GM21390 (cell line): ENCODE results near the gene NEURL2.
"Not testable (repeated sequence)": the region's sequence is repeated elsewhere in the genome, so short reads cannot be mapped to it uniquely, and the experiment has no call there.

ENCODE experiments used
- ATAC-seq: cut with Tn5 transposase; IDR thresholded peaks from one replicate; pipeline ENCODE4 v1.9.1; 2021; ENCODE audit not compliant: unreplicated experiment

NEURL2 gene

GRCh38 chr20:45874576-45874975 lies 16.4 kb downstream of the NEURL2 start:
- ATAC-seq = no peak

DNA sequence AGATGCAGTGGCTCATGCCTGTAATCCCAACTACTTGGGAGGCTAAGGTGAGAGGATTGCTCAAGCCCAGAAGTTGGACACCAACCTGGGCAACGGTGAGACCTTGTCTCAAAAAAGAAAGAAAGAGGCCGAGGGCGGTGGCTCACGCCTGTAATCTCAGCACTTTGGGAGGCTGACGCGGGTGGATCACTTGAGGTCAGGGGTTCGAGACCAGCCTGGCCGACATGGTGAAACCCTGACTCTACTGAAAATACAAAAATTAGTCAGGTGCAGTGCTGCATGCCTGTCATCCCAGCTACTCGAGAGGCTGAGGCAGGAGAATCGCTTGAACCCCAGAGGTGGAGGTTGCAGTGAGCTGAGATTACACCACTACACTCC lies 16.9 kb downstream of the NEURL2 start:
- not testable (repeated sequence) for ATAC-seq

- no peak for ATAC-seq
Measured at GRCh38 chr20:45873409-45874103, 17.5 kb downstream of the NEURL2 start.

DNA sequence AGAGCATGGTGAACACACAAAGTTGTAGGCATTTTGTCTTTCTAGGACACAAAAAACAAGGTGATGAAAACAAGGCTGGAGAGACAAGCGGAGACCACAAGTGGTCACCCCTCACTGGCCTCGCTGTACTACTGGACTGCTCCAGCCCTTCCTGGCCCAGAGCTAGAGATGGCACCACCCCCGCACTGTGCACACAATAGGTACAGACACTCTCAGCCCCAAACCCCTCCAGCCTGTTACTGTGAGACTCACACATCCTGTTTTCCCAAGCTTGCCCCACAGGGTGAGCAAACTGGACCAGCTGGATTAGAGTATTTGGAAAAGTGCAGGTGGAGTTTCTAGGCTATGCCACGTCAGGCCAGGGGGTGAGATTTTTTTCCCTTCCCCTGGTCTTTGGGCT lies 18.4 kb downstream of the NEURL2 start:
- no peak for ATAC-seq

GRCh38 chr20:45867819-45868176 lies 23.2 kb downstream of the NEURL2 start:
- no peak for ATAC-seq

DNA sequence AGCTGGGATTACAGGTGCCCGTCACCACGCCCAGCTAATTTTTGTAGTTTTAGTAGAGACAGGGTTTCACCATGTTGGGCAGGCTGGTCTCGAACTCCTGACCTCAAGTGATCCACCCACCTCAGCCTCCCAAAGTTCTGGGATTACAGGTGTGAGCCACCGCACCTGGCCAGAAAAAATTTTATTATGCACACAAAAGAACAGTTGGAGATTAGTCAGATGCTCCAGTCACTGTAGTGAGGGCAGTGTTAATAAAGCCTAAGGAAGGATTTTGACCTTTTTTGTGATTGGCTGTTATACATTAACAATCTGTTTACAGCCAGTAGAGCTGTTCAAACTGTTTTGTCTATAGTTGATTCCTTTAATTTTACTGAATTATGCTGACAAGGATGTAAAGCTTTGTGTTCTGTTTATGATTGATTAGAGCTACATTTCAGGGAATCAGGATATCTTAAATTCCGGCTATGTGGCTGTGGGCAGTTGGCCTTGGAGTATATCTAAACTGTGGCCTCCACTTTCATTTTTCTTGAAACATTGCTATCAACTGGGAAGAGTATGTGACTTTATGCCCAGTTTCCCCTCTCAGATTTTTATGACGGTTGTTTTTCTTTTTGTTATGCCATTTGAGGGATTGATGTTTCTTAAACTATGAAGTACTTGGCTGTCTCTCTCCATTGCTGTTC lies 23.7 kb downstream of the NEURL2 start:
- ATAC-seq = no peak

GRCh38 chr20:45866454-45866853 lies 24.6 kb downstream of the NEURL2 start:
- no peak for ATAC-seq

DNA sequence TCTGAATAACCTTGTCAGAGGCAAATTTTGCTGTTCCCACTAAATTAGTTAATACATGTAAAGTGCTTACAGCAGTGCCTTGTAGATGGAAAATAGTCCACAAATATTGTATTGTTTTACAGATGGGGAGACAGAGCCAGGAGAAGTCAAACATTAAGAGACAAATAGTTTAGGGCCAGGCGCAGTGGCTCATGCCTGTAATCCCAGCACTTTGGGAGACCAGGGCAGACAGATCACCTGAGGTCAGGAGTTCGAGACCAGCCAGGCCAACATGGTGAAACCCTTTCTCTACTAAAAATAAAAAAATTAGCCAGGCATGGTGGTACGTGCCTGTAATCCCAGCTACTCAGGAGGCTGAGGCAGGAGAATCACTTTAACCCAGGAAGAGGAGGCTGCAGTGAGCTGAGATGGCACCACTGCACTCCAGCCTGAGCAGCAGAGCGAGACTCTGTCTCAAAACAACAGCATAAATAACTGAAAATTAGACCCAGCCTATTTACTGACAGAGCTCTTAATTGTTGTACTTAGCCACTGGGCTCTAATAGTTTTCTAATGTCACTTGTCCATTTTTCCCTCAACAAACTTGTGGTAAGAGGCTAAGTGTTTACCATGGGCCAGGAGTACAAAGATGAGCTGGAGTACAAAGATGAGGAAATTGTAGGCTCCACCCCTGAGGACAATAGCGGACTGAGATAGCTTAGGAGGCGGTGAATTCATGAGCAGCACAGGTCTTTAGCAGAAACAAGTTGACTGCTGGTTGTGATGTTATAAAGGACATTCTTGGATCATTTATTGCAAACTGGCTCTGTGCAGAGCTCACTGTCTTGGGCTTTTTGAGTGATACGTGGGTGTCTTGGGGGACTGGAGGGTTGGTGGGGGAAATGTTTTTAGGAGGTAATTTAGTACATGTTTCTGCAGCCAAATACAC lies 27.2 kb downstream of the NEURL2 start:
- no peak for ATAC-seq

DNA sequence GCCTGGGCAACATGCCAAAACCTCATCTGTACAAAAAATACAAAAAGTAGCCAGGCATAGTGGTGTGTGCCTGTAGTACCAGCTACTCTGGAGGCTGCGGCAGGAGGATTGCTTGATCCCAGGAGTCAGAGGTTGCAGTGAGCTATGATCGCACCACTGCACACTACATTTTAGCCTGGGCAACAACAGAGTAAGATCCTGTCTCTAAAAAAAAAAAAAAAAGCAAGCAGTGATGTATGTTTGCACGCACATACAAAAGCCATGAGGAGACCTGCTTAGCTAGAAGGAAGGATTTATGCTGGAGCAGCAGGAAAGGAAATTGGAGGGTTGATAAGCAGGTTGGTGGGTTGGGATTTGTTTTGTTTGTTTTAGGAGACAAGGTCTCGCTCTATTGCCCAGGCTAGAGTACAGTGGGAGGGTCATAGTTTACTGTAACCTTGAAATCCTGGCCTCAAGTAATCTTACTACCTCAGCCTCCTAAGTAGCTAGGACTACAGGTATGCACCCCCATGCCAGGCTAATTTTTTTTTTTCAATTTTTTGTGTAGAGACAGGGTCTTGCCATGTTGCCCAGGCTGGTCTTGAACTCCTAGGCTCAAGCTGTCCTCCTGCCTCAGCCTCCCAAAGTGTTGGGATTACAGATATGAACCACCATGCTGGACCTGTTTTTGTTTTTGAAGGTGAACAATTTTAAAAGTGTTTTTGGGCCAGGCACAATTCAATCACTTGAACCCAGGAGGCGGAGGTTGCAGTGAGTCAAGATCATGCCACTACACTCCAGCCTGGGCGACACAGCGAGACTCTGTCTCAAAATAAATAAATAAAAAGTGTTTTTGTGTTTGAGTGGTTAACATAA lies 29.6 kb downstream of the NEURL2 start:
- ATAC-seq = no peak

DNA sequence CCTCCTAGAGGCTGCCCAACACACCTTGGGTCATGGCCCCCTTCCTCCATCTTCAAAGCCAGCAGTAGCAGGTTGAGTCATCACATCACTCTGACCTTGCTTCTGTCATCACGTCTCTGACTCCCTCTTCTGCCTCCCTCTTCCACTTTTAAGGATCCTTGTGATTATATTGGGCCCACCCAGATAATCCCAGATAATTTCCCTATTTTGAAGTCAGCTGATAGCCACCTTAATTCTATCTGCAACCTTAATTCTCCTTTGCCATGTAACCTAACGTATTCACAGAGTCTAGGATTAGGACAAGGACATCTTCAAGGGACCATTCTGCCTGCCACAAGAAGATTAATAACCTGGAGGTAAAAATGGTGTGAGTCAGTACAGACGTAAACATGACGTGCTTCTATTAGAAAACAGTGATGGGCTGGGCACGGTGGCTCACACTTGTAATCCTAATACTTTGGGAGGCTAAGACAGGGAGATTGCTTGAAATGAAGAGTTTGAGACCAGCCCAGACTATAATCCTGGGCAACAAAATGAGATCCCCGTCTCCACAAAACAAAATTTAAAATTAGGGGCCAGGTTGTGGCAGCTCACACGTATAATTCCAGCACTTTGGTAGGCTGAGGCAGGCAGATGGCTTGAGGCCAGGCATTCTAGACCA lies 30.3 kb downstream of the NEURL2 start:
- no peak for ATAC-seq

DNA sequence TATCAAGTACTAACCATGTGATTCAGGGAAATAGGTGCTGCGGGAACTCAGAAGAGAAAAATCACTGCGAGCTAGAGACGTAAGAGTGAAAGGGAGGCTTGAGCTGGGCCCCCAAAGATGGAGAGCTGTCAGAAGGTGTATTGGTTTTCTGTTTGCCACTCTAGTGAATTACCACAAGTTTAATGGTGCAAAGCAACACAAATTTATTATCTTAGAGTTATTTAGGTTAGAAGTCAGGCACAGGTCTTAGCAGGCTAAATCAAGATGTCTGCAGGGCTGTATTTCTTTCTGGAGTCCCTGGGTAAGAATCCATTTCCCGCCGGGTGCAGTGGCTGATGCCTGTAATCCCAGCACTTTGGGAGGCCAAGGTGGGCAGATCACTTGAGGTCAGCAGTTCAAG lies 31.1 kb downstream of the NEURL2 start:
- no peak for ATAC-seq

DNA sequence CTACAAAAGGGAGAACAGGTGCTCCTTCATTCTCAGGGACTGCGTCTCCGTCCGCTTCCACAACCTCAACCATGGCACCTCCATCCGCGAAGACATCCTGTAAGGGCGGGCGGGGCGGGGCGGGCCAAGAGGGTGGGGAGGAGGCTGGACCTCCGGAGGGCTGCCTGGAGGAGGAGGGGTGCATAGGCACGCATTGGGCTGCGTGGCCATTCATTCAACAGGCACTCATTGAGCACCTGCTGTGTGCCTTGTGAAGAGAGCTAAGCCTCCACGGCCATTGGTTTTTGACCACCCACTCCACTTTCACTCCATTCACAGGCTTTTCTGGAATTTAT lies 33.2 kb downstream of the NEURL2 start:
- ATAC-seq = peak; percentile 4

- peak; percentile 98 for ATAC-seq
Measured at GRCh38 chr20:45857114-45857881, 33.7 kb downstream of the NEURL2 start, which contains the start of the genes ACOT8 and ZSWIM3. TSS of gene ACOT8 (minus strand) at chr20:45857392. CDS start at chr20:45857315, 77 bp downstream. TSS of gene ZSWIM3 (plus strand) at chr20:45857614. CDS start at chr20:45857826, 212 bp downstream.

DNA sequence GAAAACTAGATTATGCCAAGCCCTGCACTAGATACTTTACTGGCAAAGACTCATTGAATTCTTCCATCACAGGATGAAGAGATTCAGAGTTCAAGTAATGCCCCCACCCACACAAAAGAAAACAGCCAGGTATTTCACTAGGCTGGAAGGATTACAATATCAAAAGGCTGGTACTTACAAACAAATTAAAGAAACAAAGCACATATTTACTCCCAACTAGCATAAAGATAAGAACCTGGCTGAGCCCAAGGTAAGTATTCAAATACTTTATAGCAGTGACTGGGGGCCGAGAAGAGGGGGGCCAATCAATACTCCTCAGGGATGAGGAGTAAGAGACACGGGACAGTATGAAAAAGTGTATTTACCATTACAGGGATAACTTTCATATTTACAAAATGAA lies 37.5 kb downstream of the NEURL2 start:
- no peak for ATAC-seq

DNA sequence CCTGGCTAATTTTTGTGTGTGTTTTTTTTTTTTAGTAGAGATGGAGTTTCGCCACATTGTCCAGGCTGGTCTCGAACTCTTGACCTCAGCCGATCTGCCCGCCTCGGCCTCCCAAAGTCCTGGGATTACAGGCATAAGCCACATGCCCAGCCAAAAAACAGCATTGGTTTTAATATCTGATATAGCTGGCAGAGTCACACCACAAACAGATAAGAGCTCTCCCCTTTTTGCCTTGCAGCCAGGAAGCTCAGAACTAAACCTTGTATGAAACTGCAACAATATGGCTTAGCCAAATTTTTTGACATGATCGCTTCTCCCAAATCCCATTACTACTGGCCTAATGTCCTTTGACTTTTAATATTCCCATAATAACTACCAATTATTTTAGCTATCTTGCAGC lies 38.7 kb downstream of the NEURL2 start:
- ATAC-seq = no peak

GRCh38 chr20:45851501-45851900 lies 39.5 kb downstream of the NEURL2 start:
- ATAC-seq = no peak

DNA sequence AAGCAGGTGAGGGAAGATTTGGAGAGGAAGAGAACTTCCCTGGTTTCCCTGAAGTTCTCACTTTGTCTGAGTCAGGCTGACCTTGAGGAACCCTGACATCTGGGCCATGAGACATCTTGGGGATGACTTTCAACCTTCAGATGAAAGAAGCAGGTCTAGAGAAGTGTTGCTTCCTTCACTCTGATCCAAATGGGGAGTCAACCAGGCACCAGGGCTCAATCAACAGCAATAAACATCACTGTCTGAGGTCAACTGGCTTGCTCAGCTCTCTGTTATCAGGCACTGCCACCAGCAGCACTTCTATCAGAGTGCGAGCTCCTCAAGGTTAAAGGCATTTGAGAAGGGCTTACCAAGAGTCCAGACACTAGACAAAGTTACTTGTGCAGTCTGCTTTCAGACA lies 40.1 kb downstream of the NEURL2 start:
- no peak for ATAC-seq

GRCh38 chr20:45850238-45850637 lies 40.8 kb downstream of the NEURL2 start:
- no peak for ATAC-seq

GRCh38 chr20:45848969-45849582 lies 41.9 kb downstream of the NEURL2 start:
- ATAC-seq = no peak
